Fibroblast of mammary gland (primary cell): ENCODE data around the gene TLCD3A.

ENCODE experiments used
- DNase-seq: peaks from one replicate; pipeline ENCODE4 v3.0.0-alpha.2; 2010; ENCODE audit warnings: low read depth
- H3K4me3 ChIP-seq: 2 replicates; pipeline ENCODE4 v1.5.1; 2011; ENCODE audit warnings: low read depth, mild to moderate bottlenecking, low read length, moderate library complexity; ENCODE audit not compliant: control insufficient read depth
- CTCF ChIP-seq: conservative IDR thresholded peaks from 2 replicates; pipeline ENCODE4 v1.5.1; 2011; ENCODE audit warnings: low read depth, low read length, inconsistent platforms; ENCODE audit not compliant: control insufficient read depth, insufficient read depth

TLCD3A gene

GRCh38 chr17:732067-732901 is at the start of gene TLCD3A:
Gene TLCD3A, plus strand, starts transcription at chr17:732596. Its CDS starts 52 bp downstream, at chr17:732648.
- peak within 1 kb of the TSS; percentile 76 for H3K4me3 ChIP-seq
- DNase-seq, result peak; percentile 56
- TF ChIP-seq CTCF, result no peak

GRCh38 chr17:683040-683439 is 49.4 kb upstream of the TLCD3A start:
- no peak for TF ChIP-seq CTCF
- no peak overlapping the region for H3K4me3 ChIP-seq
- DNase-seq, result no peak

- TF ChIP-seq CTCF, result no peak
- no peak for DNase-seq
- H3K4me3 ChIP-seq, result no peak overlapping the region
These were observed 48.7 kb upstream of the TLCD3A start for GRCh38 chr17:683499-684254.

- no peak for DNase-seq
- no peak for TF ChIP-seq CTCF
- no peak overlapping the region for H3K4me3 ChIP-seq
These were observed 47.4 kb upstream of the TLCD3A start for GRCh38 chr17:685006-685405.

GRCh38 chr17:688100-688989 is 44.1 kb upstream of the TLCD3A start:
- peak; percentile 43 for DNase-seq
- H3K4me3 ChIP-seq, result no peak overlapping the region
- TF ChIP-seq CTCF, result peak; percentile 24

- no peak overlapping the region for H3K4me3 ChIP-seq
- DNase-seq, result no peak
- no peak for TF ChIP-seq CTCF
These were observed 42.7 kb upstream of the TLCD3A start for GRCh38 chr17:689556-690275.
